HG03460 (cell line): ENCODE results near the gene KRTAP20-1.

Experiments used
- ATAC-seq: cut with Tn5 transposase; IDR thresholded peaks from one replicate; pipeline ENCODE4 v1.9.1; 2021; ENCODE audit not compliant: unreplicated experiment

The KRTAP20-1 gene

GRCh38 chr21:30616125-30616524 lies at the start of gene KRTAP20-1:
Gene KRTAP20-1 (plus strand): TSS chr21:30616425. CDS start chr21:30616455, 30 bp downstream.
- no peak for ATAC-seq

GRCh38 chr21:30567617-30568016 lies 48.6 kb upstream of the KRTAP20-1 start:
- no peak for ATAC-seq

GRCh38 chr21:30577766-30578165 lies 38.5 kb upstream of the KRTAP20-1 start:
- no peak for ATAC-seq

GRCh38 chr21:30579346-30579745 lies 36.9 kb upstream of the KRTAP20-1 start:
- no peak for ATAC-seq

GRCh38 chr21:30580132-30580531 lies 36.1 kb upstream of the KRTAP20-1 start:
- ATAC-seq = no peak

GRCh38 chr21:30582870-30583269 lies 33.4 kb upstream of the KRTAP20-1 start:
- ATAC-seq = no peak

GRCh38 chr21:30590297-30590696 lies 25.9 kb upstream of the KRTAP20-1 start, which contains the start of gene KRTAP22-2:
Gene KRTAP22-2 (minus strand): TSS chr21:30590397.
- ATAC-seq = no peak

- ATAC-seq = no peak
These were observed 24.1 kb upstream of the KRTAP20-1 start, which contains the start of gene KRTAP6-3 for GRCh38 chr21:30592140-30592539. Gene KRTAP6-3 (plus strand): TSS chr21:30592440. CDS start chr21:30592446, 6 bp downstream.

- no peak for ATAC-seq
These were observed 17.4 kb upstream of the KRTAP20-1 start, which contains the start of gene KRTAP6-2 for GRCh38 chr21:30598802-30599201. Gene KRTAP6-2 (minus strand): TSS chr21:30598902. CDS start chr21:30598874, 28 bp downstream.

GRCh38 chr21:30600787-30601186 lies 15.4 kb upstream of the KRTAP20-1 start, which contains the start of gene KRTAP22-1:
Gene KRTAP22-1 (plus strand): TSS chr21:30601087.
- no peak for ATAC-seq

GRCh38 chr21:30605968-30606367 lies 10.3 kb upstream of the KRTAP20-1 start:
- ATAC-seq = no peak

GRCh38 chr21:30612132-30612531 lies 4.1 kb upstream of the KRTAP20-1 start:
- ATAC-seq = no peak

- no peak for ATAC-seq
These were observed 2.4 kb upstream of the KRTAP20-1 start, which contains the start of gene KRTAP6-1 for GRCh38 chr21:30613836-30614235. Gene KRTAP6-1 (minus strand): TSS chr21:30613930. CDS start chr21:30613904, 26 bp downstream.

- ATAC-seq = no peak
These were observed 1.0 kb upstream of the KRTAP20-1 start for GRCh38 chr21:30615199-30615598.

GRCh38 chr21:30620080-30620479 lies 3.9 kb downstream of the KRTAP20-1 start:
- ATAC-seq = no peak

GRCh38 chr21:30620522-30620921 lies 4.3 kb downstream of the KRTAP20-1 start, which contains the start of gene KRTAP20-4:
Gene KRTAP20-4 (plus strand): TSS chr21:30620627.
- no peak for ATAC-seq

GRCh38 chr21:30623362-30623761 lies 7.1 kb downstream of the KRTAP20-1 start:
- ATAC-seq = no peak

- no peak for ATAC-seq
These were observed 9.4 kb downstream of the KRTAP20-1 start for GRCh38 chr21:30625449-30626165.

- no peak for ATAC-seq
These were observed 11.9 kb downstream of the KRTAP20-1 start for GRCh38 chr21:30628109-30628508.

- no peak for ATAC-seq
These were observed 13.0 kb downstream of the KRTAP20-1 start for GRCh38 chr21:30629200-30629599.

GRCh38 chr21:30634906-30635305 lies 18.7 kb downstream of the KRTAP20-1 start, which contains the start of gene KRTAP20-2:
Gene KRTAP20-2 (plus strand): TSS chr21:30635206. CDS start chr21:30635264, 58 bp downstream.
- no peak for ATAC-seq

- no peak for ATAC-seq
These were observed 22.5 kb downstream of the KRTAP20-1 start for GRCh38 chr21:30638686-30639085.
